Measurements from ENCODE around the gene CTNNA3.

Gene CTNNA3

DNA sequence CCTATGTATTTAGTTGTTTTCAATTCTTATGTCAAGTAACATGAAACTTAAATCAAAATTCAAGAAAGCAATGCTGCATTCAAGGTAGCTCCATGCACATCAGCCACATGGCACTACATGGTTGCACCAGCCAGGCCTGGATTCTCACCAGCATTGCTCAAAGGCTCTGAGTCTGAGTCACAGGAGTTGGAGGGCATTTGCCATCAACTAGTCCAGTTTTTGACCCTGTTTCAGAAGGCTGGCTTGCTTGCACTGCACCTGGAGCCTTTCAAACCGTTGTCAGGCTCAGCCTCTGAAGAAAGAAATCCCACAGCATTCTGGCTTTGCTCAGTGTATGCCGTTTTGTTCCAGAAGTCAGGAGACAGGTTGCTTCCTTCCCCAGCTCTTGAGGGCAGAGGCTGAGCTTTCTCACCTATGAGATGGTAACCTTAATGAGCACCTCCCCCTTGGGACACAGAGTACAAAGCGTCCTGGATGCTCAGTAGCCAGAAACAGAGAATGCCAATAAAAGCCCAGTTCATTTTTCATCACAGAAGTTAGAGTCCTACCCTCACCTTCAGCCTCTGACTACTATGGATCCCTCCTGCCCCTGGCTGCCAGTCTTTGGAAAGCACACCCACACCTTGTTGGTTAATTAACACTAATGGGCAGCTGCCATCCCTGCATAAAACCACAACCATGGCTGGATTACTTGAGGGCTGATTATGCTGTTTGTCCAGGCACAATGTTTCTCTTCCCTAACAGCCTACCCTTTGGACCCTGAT lies 1058.5 kb downstream of the CTNNA3 start:
- in situ Hi-C loops (cut with MboI; ENCODE audit: low pct_unique_long_range_greater_than_20kb, low sequenced_read_pairs, unreplicated experiment), result no loop called here
- no peak for DNase-seq (ENCODE audit: low spot score)
- TF ChIP-seq, protein P1, sequence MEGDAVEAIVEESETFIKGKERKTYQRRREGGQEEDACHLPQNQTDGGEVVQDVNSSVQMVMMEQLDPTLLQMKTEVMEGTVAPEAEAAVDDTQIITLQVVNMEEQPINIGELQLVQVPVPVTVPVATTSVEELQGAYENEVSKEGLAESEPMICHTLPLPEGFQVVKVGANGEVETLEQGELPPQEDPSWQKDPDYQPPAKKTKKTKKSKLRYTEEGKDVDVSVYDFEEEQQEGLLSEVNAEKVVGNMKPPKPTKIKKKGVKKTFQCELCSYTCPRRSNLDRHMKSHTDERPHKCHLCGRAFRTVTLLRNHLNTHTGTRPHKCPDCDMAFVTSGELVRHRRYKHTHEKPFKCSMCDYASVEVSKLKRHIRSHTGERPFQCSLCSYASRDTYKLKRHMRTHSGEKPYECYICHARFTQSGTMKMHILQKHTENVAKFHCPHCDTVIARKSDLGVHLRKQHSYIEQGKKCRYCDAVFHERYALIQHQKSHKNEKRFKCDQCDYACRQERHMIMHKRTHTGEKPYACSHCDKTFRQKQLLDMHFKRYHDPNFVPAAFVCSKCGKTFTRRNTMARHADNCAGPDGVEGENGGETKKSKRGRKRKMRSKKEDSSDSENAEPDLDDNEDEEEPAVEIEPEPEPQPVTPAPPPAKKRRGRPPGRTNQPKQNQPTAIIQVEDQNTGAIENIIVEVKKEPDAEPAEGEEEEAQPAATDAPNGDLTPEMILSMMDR (IDR thresholded peaks at IDR 0.05; ENCODE audit: extremely low read depth, insufficient read depth, missing control alignments), result no peak

DNA sequence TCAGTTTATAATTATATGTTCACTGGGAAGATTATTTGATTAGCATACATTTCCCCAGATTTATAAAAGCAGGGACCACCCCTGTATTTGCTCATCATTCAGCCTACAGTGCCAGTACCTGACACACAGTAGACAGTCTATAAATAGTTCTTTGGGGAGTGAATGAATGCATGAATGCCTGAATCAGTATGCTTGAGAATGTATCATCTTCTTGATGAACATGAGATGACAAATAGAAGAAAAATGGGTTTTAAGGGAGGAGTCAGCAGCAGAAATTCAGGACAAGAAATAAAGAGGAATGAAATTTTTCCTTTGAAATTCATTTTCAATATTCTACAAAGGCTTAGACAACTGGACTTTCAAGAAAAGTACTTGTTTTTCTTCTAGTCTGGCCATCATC lies 1066.0 kb downstream of the CTNNA3 start:
- in situ Hi-C loops (cut with MboI; ENCODE audit: low pct_unique_long_range_greater_than_20kb, low sequenced_read_pairs, unreplicated experiment), result no loop called here
- TF ChIP-seq, protein P1 (IDR thresholded peaks at IDR 0.05; ENCODE audit: extremely low read depth, insufficient read depth, missing control alignments), result no peak

DNA sequence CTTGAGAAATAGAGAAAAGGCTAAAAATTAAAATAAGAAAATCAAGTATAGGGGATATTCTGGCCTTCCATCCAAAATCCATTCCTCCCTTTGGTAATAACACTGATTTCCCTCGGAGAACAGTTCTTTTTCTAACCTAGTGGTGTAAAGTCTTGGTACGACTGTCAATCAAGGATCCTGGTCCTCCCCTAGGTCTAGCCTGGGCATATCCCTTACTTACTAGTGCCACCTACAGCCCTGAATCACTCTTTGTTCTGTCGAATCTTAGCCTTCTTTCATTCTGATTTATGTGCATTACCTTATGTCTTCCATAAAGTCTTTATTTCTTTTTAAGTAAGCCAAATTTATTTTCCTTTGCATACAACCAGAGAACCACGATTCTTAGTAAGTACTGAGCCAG lies 1068.8 kb downstream of the CTNNA3 start:
- DNase-seq (ENCODE audit: low spot score), result peak; percentile 26
- TF ChIP-seq, protein P1 (IDR thresholded peaks at IDR 0.05; ENCODE audit: extremely low read depth, insufficient read depth, missing control alignments), result peak; percentile 13
- in situ Hi-C loops (cut with MboI; ENCODE audit: low pct_unique_long_range_greater_than_20kb, low sequenced_read_pairs, unreplicated experiment), result no loop called here

More for the DNA sequence above, 1066.0 kb downstream of the CTNNA3 start:
- no peak for DNase-seq (ENCODE audit: low spot score)

DNA sequence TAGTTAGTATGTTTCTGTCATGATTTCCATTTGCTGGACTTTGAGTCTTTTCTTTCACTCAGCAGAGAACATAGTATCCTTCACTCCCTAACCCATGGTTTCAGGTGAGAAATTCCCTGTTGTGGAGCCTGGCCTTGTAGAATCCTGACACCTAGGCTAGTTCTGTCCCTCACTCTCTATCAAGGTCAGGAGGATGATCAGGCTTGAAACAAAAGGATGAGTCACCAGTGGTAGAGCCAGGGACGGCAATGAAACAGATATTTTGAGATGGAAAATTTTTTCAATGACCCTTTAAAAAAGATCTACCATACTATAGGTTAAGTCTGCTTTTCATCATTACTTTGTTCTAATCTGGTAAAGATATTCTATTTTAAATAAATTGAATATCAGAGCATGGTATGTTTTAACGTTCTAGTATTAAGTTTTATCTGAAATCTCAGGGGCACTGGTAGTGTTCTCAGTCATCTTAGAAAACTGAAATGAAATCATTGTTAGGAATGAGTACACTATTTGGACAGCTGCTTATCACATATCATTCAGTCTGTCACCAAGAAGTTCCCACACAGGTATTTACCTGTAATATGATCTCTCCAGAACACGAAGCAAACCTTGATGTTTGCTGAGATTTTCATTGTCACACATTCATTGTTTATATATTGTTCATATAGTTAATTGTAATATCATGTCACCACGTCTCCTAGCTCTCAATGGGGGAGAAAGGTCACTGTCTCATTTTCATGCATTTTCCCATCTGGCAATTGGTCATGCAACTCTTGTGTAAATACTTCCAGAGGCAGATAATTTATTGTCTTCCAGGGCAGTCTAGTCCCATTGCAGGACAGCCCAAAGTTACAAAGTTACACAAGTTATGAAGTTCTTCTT lies 1070.0 kb downstream of the CTNNA3 start:
- DNase-seq (ENCODE audit: low spot score), result no peak
- in situ Hi-C loops (cut with MboI; ENCODE audit: low pct_unique_long_range_greater_than_20kb, low sequenced_read_pairs, unreplicated experiment), result no loop called here
- TF ChIP-seq, protein P1 (IDR thresholded peaks at IDR 0.05; ENCODE audit: extremely low read depth, insufficient read depth, missing control alignments), result no peak

DNA sequence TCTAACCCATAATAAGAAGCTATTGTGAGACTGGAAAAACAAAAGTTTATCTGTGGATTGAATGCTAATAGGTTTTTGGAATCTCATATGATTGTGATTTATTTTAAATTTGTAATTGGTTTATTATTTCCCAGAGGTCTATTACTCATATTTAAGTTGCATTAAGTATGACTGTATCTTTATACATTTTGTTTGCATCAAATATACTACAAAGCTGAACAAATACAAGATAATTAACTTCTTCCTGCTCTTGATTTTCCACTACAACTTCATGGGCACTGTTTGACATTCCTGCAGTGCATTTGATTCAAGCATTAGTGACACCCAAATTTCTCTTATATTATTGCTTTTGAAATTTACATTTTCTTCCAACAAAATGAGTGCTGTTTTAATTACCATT lies 1073.9 kb downstream of the CTNNA3 start:
- TF ChIP-seq, protein P1 (IDR thresholded peaks at IDR 0.05; ENCODE audit: extremely low read depth, insufficient read depth, missing control alignments), result no peak
- DNase-seq (ENCODE audit: low spot score), result no peak
- in situ Hi-C loops (cut with MboI; ENCODE audit: low pct_unique_long_range_greater_than_20kb, low sequenced_read_pairs, unreplicated experiment), result no loop called here

DNA sequence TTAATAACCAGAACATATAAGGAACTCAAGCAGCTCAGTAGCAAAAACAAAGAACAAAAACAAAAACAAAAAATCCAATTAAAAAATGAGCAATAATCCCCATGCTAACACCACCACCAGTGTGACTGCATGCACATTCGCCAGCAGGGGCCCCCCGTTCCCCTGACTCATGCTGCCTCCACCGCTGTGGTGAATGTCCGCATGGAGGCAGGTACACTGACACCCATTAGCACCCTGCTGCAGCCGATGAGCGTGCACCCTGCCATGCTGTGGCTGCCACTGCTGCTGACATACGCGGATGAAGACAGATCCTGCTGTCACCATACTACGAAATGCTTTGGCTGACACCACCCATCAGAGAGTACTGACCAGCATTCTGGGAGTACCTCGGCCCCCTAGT lies 1091.8 kb downstream of the CTNNA3 start:
- DNase-seq (ENCODE audit: low spot score), result no peak
- in situ Hi-C loops (cut with MboI; ENCODE audit: low pct_unique_long_range_greater_than_20kb, low sequenced_read_pairs, unreplicated experiment), result no loop called here
- TF ChIP-seq, protein P1 (IDR thresholded peaks at IDR 0.05; ENCODE audit: extremely low read depth, insufficient read depth, missing control alignments), result no peak
